NCI-H187 (cell line): ENCODE results near the gene CCKAR.

Experiments
- DNase-seq, 2 experiments: peaks; one replicate each; lab custom pipeline; 2025; lab: John Stamatoyannopoulos, UW

The CCKAR gene

GRCh38 chr4:26490960-26491284 lies 638 bp upstream of the CCKAR start:
- DNase-seq, result no peak

GRCh38 chr4:26489101-26489985 lies 941 bp downstream of the CCKAR start:
- no peak for DNase-seq

GRCh38 chr4:26485684-26486083 lies 4.6 kb downstream of the CCKAR start:
- DNase-seq, result no peak

GRCh38 chr4:26484516-26484915 lies 5.8 kb downstream of the CCKAR start:
- DNase-seq, result no peak

- no peak for DNase-seq
These were observed 6.2 kb downstream of the CCKAR start for GRCh38 chr4:26484032-26484515.

- DNase-seq, result no peak
These were observed 7.5 kb downstream of the CCKAR start for GRCh38 chr4:26482508-26483462.

GRCh38 chr4:26478330-26478729 lies 12.0 kb downstream of the CCKAR start:
- no peak for DNase-seq

- DNase-seq, result no peak
These were observed 13.7 kb downstream of the CCKAR start for GRCh38 chr4:26476545-26476944.

- DNase-seq, result no peak
These were observed 14.6 kb downstream of the CCKAR start for GRCh38 chr4:26475716-26476115.

- no peak for DNase-seq
These were observed 15.7 kb downstream of the CCKAR start for GRCh38 chr4:26474551-26474950.

- DNase-seq, result no peak
These were observed 16.4 kb downstream of the CCKAR start for GRCh38 chr4:26473893-26474292.

- no peak for DNase-seq
These were observed 18.4 kb downstream of the CCKAR start for GRCh38 chr4:26471890-26472289.

- DNase-seq, result no peak
These were observed 21.3 kb downstream of the CCKAR start for GRCh38 chr4:26468977-26469376.

GRCh38 chr4:26468283-26468949 lies 21.9 kb downstream of the CCKAR start:
- DNase-seq, result no peak

- DNase-seq, result no peak
These were observed 22.6 kb downstream of the CCKAR start for GRCh38 chr4:26467724-26468123.

- DNase-seq, result no peak
These were observed 23.6 kb downstream of the CCKAR start for GRCh38 chr4:26466578-26467270.

- no peak for DNase-seq
These were observed 25.7 kb downstream of the CCKAR start for GRCh38 chr4:26464420-26465095.

- DNase-seq, result no peak
These were observed 26.9 kb downstream of the CCKAR start for GRCh38 chr4:26463386-26463785.

GRCh38 chr4:26462874-26463273 lies 27.4 kb downstream of the CCKAR start:
- DNase-seq, result no peak

- no peak for DNase-seq
These were observed 30.3 kb downstream of the CCKAR start for GRCh38 chr4:26459756-26460530.
